ENCODE data around the gene ZYX.
A peak's percentile ranks its signal among the peaks of the same experiment; 100 is the strongest.

ZYX gene, protein sequence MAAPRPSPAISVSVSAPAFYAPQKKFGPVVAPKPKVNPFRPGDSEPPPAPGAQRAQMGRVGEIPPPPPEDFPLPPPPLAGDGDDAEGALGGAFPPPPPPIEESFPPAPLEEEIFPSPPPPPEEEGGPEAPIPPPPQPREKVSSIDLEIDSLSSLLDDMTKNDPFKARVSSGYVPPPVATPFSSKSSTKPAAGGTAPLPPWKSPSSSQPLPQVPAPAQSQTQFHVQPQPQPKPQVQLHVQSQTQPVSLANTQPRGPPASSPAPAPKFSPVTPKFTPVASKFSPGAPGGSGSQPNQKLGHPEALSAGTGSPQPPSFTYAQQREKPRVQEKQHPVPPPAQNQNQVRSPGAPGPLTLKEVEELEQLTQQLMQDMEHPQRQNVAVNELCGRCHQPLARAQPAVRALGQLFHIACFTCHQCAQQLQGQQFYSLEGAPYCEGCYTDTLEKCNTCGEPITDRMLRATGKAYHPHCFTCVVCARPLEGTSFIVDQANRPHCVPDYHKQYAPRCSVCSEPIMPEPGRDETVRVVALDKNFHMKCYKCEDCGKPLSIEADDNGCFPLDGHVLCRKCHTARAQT

DNA sequence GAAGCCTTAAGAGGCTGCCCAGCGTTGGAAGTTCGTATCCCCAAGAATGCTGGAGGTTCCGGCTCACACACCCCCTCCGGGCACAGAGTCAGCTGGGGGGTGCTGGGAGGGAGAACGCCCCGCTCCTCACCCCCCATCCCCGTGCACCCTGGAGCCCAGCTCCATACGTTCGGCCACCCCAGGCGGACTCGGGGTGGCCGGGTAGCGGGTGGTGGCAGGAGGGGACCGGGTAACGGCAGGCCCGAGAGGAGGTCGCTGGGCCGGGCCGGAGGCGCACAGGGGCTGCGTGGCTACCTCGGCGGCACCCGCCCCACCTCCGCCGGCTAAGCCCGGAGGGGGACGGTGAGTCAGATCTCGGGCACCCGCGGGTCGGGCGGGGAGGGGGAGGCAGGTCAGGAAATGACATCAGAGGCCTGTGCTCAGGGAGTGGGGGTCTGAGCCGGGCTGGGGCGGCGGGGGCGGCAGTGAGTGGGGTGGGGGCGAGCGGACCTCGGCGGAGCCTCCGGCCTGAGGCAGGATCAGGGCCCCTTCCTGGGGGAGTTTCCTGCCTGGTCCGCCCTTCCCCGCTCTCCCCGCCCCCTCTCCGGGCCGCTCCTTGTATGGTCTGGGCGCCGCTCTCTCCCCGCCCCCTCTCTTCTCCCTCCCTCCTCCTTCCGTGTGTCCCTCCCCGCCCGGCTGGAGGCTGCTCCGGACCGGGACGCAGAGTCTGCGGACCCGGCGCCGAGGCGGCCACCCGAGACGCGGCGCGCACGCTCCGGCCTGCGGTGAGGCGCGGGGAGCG, at the start of gene ZYX:
TSS of gene ZYX (plus strand) at position 700 of the 781 bp plus-strand sequence. CDS start 227 bp downstream, outside the sequence.
- DNase-seq, result peak; percentile 98

DNA sequence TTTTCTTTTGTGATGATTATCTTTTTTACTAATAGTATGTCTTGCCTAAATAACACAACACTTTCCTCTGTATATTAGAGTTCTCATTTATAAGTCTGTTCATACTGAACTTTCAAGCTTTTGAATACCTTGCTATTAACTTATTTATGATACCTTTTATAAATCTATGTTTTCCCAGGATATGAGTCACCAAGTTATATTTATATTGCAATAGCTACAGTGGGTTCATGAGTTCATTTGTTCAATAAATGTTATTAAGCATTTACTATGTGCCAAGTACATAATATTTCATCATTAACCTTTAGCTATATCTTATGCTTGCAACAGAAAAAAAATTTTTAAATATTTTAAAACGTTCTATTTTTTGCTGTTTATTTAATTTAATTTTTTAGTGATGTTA, 46.9 kb upstream of the ZYX start:
- no peak for DNase-seq

DNA sequence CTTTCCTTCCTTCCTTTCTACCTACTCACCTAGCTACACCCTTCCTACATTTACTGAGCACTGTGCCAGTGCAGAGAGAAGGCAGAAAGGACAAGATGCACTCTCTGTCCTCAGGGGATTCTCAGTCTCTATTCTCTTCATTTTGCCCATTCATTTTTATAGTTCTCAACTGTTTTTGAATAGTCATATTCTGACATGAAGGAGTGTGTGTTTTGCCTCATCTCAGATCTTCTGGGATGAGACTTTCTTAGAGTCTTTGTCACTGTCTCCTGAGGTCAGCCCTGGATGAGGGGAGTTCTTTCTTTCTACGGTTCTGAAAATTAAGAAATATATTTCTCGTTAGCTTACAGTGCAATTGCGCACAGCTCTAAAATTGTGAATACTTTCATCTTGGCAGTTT, 43.9 kb upstream of the ZYX start:
- DNase-seq, result no peak

DNA sequence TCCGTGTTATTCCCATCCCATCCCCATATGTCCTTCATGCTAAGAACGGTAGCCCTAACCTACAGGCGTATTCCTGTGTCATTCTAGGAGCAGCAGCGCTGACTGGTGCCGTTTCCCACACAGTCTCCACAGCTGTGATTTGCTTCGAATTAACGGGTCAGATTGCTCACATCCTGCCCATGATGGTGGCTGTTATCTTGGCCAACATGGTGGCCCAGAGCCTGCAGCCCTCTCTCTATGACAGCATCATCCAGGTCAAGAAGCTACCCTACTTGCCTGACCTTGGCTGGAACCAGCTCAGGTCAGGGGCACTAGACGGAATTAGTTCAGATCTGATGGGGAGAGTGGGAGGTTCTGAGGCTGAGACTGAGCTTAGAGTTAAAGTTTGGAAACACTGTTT, 39.3 kb upstream of the ZYX start:
- no peak for DNase-seq

DNA sequence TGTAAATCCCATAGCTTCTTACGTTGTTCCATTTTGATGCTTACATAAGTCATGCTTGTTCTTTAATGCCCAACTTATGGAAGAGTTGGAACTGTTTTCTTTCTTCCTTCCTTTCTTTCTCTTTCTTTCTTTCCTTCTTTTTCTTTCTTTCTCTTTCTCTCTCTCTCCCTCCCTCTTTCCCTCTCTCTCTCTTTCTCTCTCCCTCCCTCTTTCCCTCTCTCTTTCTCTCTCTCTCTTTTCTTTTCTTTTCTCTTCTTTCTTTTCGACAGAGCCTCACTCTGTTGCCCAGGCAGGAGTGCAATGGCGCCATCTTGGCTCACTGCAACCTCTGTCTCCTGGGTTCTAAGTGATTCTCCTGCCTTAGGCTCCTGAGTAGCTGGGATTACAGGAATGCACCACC, 37.5 kb upstream of the ZYX start:
- DNase-seq, result no peak

DNA sequence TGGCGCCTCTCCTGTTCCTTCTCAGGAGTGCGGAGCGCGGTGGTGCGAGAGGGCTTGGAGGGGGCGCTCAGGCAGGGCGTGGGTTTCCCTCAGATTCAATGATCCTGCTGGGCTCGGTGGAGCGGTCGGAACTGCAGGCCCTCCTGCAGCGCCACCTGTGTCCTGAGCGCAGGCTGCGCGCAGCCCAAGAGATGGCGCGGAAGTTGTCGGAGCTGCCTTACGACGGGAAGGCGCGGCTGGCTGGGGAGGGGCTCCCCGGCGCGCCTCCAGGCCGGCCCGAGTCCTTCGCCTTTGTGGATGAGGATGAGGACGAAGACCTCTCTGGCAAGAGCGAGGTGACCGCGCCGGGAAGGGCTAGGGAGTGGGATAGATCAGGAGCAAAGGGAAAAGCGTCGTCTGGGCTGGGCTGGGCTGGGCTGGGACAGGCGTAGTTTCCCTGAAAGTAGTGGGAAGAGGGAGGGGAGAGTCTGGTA, 35.7 kb upstream of the ZYX start:
- peak; percentile 48 for DNase-seq

DNA sequence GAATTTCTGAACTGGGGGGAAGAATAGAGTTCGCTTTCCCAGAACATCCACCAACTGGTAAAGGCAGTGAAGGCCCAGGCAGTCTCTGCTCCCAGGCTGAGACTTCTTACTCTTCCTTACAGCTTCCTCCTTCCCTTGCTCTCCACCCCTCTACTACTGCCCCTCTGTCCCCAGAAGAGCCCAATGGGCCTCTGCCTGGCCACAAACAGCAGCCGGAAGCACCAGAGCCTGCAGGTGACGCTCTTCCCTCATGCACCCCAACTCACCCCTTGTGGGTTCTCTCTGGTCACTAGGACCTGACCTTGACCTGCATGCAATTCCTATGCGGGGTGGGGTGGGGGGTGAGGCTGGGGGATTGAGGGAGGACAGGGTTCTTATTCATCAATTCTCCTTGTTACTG, 35.1 kb upstream of the ZYX start:
- no peak for DNase-seq

DNA sequence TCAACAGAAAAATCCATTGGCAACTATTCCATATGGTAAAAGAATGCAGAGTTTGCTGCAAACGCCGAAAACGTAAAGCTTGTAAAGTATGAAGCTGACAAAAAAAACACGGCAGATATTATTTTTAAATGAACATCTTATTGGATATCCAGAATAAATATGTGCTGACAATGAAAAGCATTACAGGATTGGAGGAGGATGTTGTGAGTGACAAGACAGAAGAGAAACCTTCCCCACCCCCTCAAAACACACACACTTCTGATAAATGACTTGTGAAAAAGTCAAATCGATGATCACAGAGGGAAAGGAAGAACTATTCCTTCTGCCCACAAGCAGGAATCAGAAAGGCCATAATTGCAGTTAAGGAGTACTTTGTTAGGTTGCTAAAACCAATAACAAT, 33.2 kb upstream of the ZYX start:
- no peak for DNase-seq

DNA sequence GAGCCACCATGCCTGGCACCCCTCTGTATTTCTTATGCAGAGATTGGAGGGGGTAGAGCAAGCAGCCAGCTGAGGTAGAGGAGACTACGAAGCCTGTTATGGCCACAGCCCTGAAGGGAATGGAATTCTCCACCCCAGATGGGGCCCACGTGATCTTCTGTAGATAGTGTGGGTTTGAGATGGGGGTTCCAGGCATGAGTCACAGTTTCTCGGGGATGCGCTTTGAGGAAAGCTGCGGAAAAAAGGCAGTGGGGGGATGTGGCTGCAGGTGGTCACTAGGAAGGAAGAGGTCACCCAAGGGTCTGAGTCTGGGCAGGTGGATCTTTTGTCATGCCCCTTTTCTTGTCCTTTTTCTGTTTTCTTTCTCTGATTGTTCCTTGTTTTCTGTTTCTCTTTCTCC, 30.1 kb upstream of the ZYX start:
- DNase-seq, result no peak

DNA sequence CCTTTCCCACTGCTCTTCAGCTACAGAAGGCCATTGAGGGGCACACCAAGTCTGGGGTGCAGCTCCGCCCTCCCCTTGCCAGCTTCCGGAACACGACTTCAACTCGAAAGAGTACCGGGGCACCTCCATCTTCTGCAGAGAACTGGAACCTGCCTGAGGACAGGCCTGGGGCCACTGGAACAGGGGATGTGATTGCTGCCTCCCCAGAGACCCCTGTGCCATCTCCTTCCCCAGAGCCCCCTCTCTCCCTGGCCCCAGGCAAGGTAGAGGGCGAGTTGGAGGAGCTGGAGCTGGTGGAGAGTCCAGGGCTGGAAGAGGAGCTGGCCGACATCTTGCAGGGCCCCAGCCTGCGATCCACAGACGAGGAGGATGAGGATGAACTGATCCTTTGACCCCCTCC, 29.6 kb upstream of the ZYX start:
- no peak for DNase-seq

DNA sequence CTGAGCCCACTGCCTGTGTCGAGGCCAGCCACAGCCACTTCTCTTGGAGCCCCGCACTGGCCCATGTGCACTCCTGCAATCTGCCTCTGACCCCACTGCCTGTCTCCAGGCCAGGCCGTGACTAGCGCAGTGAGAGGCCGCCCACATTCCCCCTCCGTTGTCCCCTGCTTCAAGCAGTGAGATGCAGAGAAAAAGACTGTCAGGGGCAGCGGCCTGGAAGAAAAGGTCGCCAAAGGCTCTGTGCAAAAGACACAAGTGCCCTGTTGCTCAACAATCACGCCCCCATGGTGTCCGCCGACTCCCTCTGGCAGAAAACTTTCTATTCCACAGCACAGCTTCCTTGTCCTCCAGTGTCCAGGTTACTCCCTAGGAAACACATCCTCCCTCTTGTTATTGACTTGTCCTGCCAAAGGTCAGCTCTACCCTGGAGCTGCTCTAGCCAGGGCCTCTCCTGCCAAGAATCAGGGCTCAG, 28.6 kb upstream of the ZYX start:
- DNase-seq, result no peak

DNA sequence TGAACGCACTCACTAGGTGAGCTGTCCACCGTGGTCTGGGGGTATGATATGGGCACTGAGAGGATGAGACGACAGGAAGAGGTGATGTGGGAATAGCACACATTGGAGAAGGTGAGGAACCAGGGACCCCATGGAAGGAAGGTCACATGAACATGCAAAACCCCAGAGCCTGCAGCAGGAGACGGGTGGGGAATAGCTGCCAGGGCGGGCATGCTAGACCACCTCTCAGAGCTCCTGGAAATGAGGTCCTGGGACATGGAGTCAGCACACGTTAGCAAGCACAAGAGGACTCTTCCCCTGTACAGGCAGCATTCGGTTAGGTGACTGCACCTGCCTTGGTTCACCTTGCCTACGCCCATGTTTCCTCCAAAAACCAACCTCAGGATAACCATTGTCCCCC, 26.8 kb upstream of the ZYX start:
- no peak for DNase-seq

DNA sequence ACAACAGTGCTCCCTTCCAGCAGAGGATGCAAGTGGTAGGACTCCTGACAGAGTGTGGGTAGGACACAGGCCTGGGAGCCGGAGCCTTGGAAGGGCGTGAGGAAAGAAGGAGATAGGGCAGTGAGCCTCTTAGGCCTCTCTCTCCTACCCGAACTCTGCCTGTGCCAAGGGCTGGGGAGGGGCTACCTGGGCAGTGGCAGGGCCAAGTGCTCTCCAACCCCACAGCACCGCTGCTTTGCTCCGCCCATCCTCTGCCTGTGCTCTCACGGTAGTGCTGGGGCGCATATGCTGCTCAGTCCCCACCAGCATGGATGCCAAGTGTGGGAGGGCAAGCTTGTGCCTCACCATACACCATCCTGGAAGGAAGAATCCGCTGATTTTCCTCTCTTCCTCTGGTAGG, 26.2 kb upstream of the ZYX start:
- no peak for DNase-seq

DNA sequence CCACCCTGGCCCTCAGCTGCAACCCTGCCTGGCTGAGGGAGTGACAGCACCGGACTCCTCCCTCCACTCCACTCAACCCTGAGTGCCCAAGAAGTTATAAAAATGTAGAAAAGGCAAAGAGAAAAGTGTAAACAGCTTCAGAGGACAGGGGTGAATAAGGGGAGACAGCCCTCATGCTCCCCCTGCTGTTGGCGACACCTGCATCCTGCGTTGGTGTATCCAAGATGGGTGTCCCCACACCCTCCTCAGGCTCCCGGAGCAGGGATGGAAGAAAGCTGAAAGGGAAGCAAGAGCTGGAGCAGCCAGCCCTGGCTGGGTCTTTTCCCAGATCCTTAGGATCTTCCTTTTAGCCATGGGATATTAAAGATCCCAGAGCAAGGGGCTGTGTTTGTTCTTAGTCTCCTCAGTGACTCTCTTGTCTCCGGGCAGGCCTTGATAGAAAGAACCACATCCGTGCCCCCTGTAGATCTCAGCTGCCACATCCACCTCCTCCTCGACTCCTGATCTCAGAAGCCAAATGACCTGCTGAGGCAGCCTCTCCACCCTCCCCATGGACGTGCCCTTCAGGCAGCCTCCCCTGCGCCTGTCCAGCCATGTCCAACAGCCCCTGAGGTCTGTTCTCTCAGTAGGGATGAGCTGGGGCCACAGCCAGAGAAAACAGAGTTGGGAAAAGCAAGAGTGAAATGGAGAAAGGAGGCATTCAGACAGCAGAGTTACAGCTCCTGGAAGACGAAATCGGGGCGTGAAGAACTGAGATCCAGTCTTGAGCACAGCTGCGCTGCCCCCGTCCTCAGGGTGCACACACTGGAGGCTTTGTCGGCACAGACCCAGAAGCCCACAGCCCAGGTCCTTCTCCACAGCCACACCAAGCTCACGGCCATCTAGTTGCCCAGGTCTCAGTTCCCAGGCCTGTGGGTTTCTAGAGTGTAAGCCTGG, 25.4 kb upstream of the ZYX start:
- DNase-seq, result no peak

DNA sequence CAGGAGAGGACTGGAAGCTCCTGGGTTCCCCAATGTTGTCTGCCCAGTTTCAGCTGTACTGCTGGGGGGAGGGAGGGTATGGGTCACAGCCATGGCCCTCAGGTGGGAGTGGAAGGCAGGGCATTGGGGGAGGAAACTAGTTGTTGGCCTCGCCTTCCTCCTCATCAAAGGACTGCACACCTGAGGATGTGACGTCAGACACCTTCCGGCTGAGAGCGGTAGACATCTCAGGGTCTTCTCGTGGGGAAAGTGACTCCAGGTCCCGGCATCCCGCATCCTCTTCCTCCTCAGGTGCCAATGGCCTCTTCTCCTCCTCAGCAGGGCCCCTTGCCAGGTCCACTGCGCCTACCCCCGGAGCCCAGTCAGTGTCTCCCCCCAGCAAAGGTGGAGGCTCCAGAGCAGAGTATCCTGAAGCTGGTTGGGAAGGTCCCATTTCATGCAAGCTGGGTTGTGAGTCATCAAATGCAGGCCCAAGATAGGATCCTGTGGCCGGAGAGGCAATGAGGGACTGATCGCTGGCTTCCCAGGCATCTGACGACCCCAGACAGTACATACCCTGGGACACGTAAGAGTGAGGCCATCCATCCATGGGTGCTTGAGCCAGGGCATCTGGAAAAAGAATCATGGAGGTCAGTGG, 24.6 kb upstream of the ZYX start:
- DNase-seq, result no peak

DNA sequence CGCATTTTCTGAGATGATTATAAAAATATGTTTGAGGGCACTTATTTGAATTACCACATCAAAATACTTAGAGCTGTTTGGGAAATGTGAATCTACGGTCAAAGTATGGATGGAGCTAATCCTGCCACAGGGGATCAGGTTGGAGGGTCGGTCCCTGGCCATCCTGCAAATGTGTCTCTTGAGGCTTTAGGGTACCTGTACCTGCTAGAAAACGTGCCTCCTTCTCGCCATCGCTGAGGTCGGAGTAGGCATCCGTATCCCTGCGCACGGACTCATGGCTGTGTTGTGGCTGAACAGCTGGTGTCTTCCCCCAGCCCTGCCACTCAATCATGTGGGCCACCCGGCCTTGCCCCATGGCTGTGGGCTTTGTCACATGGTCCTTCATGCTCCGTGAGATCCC, 22.5 kb upstream of the ZYX start:
- DNase-seq, result no peak

DNA sequence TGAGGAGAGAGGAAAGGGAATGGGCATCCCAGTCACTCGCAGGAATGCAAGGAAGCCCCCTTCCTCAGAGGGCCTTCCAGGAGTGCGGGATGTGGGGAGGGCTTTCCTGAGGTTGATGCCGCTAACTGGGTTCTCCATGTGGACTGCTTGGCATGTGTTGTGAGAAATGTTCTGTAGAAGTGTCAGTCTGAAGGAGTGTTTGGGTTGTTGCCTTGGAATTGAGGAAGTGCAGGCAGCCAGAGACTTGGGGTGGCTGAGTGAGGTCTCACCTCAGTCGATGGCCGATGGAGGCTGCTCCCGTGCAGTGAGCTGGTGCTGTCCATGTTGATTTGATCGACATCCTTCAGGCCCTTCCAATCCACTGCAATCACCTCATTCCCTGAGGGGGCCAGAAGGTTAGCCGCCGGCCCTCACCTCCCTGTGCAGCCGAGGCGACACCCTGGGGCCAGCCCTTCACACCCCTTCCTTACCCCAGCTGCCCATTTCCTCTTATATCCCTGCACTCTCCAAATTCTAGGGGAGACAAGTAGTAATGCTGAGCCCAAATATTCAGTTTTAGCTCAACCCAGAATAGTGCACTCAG, 21.3 kb upstream of the ZYX start:
- DNase-seq, result no peak

DNA sequence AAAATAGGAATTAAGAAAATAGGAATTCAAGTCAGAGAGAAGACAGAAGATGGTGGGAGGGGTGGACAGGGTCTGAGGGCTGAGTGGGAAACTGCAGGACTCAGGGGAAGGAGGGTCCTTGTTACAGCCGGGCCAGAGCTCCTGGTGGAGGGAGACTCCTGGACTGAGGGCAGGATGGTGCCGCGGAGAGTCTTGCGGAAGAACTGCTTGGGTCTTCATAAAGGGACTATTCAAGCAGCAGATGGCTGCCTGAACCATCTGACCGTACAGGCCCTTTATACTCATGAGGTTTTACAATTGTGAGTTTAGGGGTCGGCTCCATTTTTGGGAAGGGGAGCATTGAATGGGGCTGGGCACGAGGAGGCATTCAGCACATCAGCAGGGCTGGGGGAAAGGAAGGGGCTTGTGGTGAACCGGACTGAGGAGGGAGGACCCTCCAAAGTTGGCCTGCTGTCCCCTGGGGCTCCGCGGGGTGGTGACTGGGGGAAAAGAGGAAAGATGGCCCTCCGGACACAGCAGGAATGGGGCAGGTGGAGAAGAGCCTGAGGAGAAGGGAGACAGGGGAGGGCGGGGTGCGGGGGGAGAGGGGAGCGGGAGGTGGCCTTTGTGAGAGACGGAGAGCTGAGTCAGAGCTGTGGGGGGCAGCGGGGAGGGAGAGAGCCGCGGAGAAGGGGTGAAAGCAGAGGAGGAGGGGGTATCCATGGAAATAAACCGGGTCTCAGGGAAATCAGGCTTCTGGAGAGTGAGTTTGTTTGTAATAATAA, 20.2 kb upstream of the ZYX start:
- DNase-seq, result no peak

DNA sequence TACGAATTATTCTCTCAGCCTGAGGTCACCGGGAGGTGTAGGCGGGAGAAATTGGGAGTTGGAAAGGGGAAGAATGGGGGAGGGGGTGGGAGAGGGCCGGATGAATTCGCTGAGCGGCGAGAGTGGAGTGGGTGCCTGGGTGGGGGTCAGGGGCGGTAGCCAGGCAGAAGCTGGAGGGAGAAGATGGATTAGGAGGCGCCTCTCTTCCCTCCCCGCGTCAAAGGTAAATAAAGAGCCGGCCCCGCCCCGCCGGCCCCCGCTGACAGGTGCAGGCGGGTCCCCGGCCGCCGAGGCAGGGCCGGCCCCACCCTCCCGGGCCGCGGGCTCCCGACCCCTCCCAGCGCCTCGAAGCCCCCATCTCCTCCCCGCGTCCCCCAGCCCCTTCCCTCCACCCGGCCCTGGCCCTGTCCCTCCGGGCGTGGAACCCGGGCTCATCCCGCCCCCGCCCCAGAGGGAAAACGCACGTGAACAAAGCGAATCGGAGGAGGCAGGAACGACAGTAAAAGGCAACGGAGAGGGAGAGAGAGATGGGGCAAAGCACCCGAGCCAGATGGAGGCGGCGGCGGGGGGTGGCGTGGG, 19.5 kb upstream of the ZYX start:
- no peak for DNase-seq

All from right hindlimb (tissue), 1 donor.